RWPE2 (cell line): Measurements from ENCODE around the gene UQCR10.

Source experiments
- ATAC-seq: fragments of 200-7000 bp; cut with Tn5 transposase; 3 replicates; pipeline ENCODE4 v1.9.1; 2021; ENCODE audit warnings: low read depth
- DNase-seq: peaks from one replicate; pipeline ENCODE4 v3.0.0-alpha.2; 2020; ENCODE audit warnings: low spot score
- H3K27ac ChIP-seq: fragments of 450-650 bp; 2 replicates; pipeline ENCODE4 v1.5.1; 2017; ENCODE audit warnings: mild to moderate bottlenecking; ENCODE audit not compliant: poor library complexity, severe bottlenecking
- H3K27me3 ChIP-seq: fragments of 250-450 bp; sonication (Bioruptor Pico); 2 replicates; pipeline ENCODE4 v1.5.1; 2021; ENCODE audit warnings: mild to moderate bottlenecking, moderate library complexity; ENCODE audit not compliant: insufficient read depth, poor library complexity, severe bottlenecking
- H3K36me3 ChIP-seq: fragments of 250-450 bp; sonication (Bioruptor Pico); 2 replicates; pipeline ENCODE4 v1.5.1; 2020; ENCODE audit warnings: low read depth, mild to moderate bottlenecking, moderate library complexity
- H3K4me1 ChIP-seq: fragments of 250-450 bp; sonication (Bioruptor Pico); 2 replicates; pipeline ENCODE4 v1.5.1; 2021; ENCODE audit warnings: mild to moderate bottlenecking, moderate library complexity; ENCODE audit not compliant: insufficient read depth, poor library complexity, severe bottlenecking
- H3K4me3 ChIP-seq: fragments of 250-450 bp; sonication (Bioruptor Pico); 2 replicates; pipeline ENCODE4 v1.5.1; 2021; ENCODE audit warnings: mild to moderate bottlenecking, moderate library complexity; ENCODE audit not compliant: severe bottlenecking
- H3K9me3 ChIP-seq: fragments of 250-450 bp; sonication (Bioruptor Pico); 2 replicates; pipeline ENCODE4 v1.5.1; 2021; ENCODE audit warnings: mild to moderate bottlenecking, moderate library complexity; ENCODE audit not compliant: severe bottlenecking
- TF ChIP-seq, protein P1 (sequence below): fragments of 450-650 bp; IDR thresholded peaks from one replicate; pipeline ENCODE4 v1.5.1; 2017; ENCODE audit warnings: mild to moderate bottlenecking, moderate library complexity; ENCODE audit not compliant: poor library complexity, severe bottlenecking

Gene UQCR10

GRCh38 chr22:29819501-29819900, 52.3 kb downstream of the UQCR10 start:
- Histone ChIP-seq H3K27me3 (no peaks in the 10 kb centered on the region), H3K9me3 (no peaks in the 10 kb centered on the region), H3K4me1 (peaks cover 11% of the 10 kb centered on the region), H3K36me3 (peaks cover 50% of the 10 kb centered on the region), H3K27ac (no peak overlapping the region), H3K4me3 (no peak overlapping the region)
- TF ChIP-seq, protein P1, sequence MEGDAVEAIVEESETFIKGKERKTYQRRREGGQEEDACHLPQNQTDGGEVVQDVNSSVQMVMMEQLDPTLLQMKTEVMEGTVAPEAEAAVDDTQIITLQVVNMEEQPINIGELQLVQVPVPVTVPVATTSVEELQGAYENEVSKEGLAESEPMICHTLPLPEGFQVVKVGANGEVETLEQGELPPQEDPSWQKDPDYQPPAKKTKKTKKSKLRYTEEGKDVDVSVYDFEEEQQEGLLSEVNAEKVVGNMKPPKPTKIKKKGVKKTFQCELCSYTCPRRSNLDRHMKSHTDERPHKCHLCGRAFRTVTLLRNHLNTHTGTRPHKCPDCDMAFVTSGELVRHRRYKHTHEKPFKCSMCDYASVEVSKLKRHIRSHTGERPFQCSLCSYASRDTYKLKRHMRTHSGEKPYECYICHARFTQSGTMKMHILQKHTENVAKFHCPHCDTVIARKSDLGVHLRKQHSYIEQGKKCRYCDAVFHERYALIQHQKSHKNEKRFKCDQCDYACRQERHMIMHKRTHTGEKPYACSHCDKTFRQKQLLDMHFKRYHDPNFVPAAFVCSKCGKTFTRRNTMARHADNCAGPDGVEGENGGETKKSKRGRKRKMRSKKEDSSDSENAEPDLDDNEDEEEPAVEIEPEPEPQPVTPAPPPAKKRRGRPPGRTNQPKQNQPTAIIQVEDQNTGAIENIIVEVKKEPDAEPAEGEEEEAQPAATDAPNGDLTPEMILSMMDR = no peak
- DNase-seq = no peak
- ATAC-seq = no peak
